GM19240 (cell line): ENCODE data around the gene METRN.
"Not testable (repeated sequence)": the region's sequence is repeated elsewhere in the genome, so short reads cannot be mapped to it uniquely, and the experiment has no call there.

Experiments used
- DNase-seq: peaks from one replicate; pipeline ENCODE4 v3.0.0; 2011; ENCODE audit warnings: low spot score; ENCODE audit not compliant: insufficient read length

The METRN gene

GRCh38 chr16:709566-710499 lies 5.1 kb upstream of the METRN start:
- no peak for DNase-seq

GRCh38 chr16:710500-711075 lies 4.3 kb upstream of the METRN start:
- DNase-seq, result no peak

GRCh38 chr16:711084-711483 lies 3.8 kb upstream of the METRN start:
- no peak for DNase-seq

- peak; percentile 99 for DNase-seq
Measured at GRCh38 chr16:711548-712320, 3.2 kb upstream of the METRN start.

- DNase-seq, result not testable (repeated sequence)
Measured at GRCh38 chr16:712740-713250, 2.1 kb upstream of the METRN start.

GRCh38 chr16:714079-714478 lies 839 bp upstream of the METRN start:
- no peak for DNase-seq

- no peak for DNase-seq
Measured at GRCh38 chr16:715477-716199, 720 bp downstream of the METRN start.

- DNase-seq, result no peak
Measured at GRCh38 chr16:716200-716568, 1.3 kb downstream of the METRN start.

- DNase-seq, result no peak
Measured at GRCh38 chr16:716768-717325, 1.9 kb downstream of the METRN start.

- no peak for DNase-seq
Measured at GRCh38 chr16:717450-718245, 2.7 kb downstream of the METRN start.

- DNase-seq, result no peak
Measured at GRCh38 chr16:718389-718788, 3.5 kb downstream of the METRN start.

GRCh38 chr16:718922-719321 lies 4.0 kb downstream of the METRN start:
- DNase-seq, result no peak

GRCh38 chr16:719815-720446 lies 5.0 kb downstream of the METRN start:
- DNase-seq, result no peak

GRCh38 chr16:720447-720989 lies 5.6 kb downstream of the METRN start:
- peak; percentile 77 for DNase-seq

GRCh38 chr16:720990-721764 lies 6.3 kb downstream of the METRN start, which contains the start of gene ANTKMT:
TSS of gene ANTKMT (plus strand) at chr16:721146. CDS start at chr16:721275, 129 bp downstream.
- peak; percentile 95 for DNase-seq

GRCh38 chr16:721765-722540 lies 7.0 kb downstream of the METRN start:
- DNase-seq, result no peak

GRCh38 chr16:722835-723633 lies 8.1 kb downstream of the METRN start:
- no peak for DNase-seq
